GM18502 (cell line): Measurements from ENCODE around the gene TCF3.
"Not testable (repeated sequence)": the region's sequence is repeated elsewhere in the genome, so short reads cannot be mapped to it uniquely, and the experiment has no call there.

Experiments used
- ATAC-seq: cut with Tn5 transposase; IDR thresholded peaks from one replicate; pipeline ENCODE4 v1.9.1; 2021; ENCODE audit warnings: mild to moderate bottlenecking; ENCODE audit not compliant: unreplicated experiment, poor library complexity

The TCF3 gene

DNA sequence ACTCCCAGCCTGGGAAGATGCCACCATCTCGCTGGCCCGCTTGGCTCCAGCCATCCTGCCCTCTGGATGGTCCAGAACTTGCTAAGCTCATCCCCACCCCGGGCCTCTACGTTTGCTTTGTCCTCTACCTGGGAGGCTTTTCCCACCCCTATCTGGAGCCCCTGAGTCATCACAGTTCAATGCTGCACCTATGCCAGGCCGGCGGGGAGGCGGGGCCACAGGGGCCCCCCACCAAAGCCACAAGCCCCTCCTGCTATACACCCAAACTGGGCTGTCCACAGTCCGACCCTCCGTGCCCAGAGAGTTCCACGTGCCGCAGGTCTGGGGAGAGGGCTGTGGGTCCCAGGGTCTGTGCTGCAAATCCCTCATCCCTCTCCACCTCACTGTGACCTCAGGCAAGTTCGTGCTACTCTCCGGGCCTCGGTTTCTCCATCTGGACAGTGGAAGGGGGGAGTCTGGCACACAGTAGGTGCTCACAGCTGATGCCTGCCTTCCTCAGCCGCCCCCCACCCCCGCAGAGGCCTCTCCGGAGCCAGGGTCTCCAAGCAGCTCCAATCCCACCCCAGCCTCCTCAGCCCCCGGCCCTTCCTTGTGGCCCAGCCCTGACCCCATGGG is 1.9 kb upstream of the TCF3 start:
- ATAC-seq: no peak

DNA sequence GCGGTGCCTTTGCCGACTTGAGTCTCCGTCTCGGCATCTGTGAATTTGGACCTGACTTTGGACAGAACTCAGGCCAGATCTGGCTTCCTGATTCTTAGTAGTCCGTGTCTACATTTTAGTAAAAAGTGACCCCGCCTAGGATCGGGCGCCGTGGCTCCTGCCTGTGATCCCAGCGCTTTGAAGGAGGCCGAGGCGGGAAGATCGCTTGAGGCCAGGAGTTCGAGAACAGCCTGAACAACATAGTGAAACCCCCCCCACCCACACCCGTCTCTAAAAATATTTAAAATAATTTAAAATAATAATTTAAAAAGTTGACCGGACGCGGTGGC is 849 bp upstream of the TCF3 start:
- ATAC-seq: no peak

DNA sequence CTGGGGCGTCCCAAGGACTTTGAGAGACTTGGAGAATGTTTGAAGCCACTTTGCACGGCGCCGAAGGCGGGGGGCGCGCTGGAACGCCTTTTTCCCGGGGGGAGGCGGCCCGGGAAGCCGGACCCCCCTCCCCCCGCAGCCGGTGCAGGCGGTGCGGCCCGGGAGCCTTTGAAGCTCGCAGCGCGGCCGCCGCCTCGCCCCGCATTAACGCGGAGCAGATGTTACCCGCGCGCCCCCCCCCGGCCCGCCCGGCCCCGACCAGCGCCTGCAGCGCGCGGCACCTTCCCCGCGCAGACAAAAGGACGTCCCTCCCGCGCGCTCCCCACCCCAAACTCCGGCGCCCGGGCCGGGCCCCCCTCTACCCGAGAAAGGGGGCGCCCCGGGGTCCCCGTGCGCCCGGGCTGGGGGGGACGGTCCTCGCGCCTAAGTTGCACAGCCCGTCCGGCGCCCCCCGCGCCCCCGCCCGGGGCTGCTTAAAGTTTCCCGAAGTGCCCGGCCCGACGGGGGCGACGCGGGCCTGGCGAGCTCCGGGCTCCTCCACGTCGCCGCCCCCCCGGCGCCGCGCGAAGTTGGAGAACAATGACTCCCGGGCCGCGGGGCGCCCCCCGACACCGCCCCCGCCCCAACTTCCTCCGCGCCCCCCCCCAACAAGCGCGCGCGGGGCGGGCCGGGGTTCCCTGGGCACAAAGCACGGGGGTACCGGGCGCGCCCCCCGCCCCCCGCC is 685 bp downstream of the TCF3 start:
- no peak for ATAC-seq

DNA sequence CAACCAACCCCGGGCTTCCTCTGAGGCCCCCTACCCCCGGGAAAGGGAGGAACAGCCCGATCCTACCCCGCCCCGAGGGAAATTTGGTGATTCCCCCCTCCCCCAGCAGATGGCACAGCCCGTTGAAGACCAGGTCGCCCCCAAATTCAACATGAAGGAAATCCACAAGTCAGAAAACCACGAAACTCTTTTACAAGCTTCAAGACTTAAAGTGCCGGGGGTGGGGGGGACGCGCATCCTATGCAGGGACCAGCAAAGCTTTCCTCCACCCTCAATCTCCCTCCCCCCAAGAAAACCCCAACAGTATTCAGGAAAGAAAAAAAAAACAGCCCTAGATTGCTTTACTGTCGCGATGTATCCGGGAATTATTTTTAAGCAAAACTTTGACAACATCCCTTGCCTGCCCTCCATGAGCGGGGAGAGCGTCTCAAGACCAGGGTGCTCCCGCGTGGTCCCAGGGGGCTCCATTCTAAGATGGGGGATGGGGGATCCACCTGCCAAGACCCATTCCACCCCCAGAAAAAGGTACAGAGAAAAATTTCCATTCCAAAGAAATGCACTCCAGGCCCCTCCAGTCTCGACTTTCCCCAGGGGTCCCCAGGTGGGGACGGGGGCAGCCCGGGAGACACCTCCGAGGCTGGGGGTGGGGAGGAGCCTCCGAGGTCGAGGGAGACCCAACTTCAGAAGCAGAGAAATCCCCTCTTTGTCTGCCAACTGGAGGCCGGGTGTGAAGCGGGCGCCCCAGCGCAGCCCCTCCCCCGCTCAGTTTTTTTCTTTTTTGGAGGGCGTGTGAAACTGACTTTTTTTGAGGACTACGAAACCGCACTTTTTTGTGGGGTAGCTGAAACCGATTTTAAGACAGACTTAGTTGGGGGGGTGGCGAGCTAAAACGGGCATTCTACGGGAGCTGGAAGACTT is 1.5 kb downstream of the TCF3 start:
- no peak for ATAC-seq

DNA sequence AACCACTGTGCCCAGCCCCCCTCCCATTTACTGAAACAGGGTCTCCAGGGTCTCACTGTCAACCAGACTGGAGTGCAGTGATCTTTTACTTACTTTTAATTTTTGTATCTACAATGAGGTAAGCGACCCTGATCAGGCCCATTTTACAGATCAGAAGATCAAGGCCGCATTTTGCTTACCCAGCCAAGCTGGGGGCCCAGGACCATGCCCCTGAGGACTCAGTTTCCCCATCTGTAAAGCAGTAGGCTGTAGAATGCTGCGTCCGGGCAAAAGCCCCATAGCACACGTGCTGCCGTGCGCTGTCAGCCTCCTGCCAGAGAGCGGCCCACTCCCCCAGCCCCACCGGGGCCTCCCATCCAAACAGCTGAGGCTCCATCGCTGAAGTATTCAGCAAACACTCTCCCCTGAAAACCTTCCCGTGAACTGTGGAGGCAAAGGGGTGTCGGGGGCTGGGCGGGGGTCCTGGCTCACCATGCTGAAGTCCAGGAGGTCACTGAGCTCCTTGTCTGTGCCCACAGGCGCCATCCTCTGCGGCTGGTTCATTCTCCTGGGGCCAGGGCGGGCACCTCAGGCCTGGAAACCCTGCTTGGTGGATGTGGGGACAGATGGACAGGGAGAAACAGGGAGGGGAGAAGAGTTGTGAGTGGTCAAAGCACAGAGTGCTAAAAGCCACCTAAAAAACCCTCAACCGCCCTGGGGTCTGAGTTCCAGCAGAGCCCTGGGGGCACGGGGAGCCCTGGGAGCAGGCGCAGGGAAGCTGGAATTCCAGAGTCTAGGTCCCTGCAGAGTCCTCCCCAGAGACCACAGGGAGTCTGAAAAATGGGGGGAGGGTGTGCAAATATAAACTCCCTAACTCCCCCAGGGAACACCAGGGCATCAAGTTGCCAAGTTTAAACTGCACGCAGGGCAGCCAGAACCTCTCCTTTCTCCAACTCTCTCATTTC is 2.4 kb downstream of the TCF3 start:
- ATAC-seq: no peak

- ATAC-seq: no peak
Measured at GRCh38 chr19:1648920-1649541, 3.4 kb downstream of the TCF3 start.

DNA sequence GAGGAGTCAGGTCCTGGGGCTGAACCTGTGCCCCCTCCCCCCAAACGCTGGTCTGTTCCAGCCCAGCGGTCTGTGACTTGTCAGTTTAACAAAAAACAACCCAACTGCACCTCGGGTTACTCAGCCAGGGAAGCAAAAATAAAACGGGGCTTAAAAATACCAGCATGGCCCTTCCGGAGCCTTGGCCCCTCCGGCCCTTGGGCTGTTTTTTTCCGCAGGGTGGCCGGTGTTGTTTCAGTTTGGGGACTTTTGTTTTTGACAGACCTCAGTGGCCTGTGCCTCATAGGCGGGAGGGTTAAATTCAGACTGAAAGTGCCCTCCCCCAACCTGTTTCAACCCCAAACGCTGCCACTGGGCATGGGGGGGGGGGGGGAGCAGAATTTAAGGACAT is 4.0 kb downstream of the TCF3 start:
- no peak for ATAC-seq

GRCh38 chr19:1647501-1648458 is 4.6 kb downstream of the TCF3 start:
- no peak for ATAC-seq

DNA sequence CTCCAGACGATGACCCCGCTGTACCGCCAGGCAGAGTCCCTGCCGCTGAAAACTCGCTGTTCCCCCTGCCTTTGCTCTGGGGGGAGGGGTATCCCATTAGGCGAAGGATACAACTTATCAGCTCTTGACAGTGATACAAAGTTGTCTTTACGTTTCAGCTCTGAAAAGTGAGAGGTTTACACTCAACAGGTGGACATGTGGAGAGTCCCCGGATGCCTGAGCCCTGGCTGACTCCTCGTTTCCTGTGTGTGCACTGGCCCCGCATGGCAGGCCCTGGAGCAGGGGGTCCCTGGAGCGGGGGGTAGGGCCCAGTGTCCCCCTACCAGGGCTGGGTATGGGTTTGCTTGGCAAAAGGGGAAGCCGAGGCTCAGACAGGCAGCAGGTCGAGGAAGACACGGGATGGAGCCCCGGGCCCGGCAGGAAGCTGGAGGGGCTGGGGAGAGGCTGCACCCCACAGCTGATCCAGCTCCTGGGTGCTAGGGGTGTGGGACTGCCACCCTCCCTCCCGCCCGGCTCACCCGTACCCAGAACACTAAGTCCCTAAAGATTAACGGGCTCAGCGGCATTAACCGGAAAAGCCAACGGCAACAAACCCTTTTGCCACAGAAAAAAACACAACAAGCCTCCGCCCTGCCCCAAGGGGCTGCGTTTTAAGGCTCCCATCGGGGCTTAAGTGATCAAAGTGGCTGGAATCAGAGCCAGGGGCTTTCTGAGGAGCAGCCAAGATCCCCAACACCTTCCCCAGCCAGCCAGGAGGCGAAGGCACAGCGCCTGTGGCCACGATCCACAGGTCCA is 5.6 kb downstream of the TCF3 start:
- ATAC-seq: no peak

- ATAC-seq: no peak
Measured at GRCh38 chr19:1646149-1646548, 6.3 kb downstream of the TCF3 start.

GRCh38 chr19:1645299-1645698 is 7.1 kb downstream of the TCF3 start:
- ATAC-seq: no peak

DNA sequence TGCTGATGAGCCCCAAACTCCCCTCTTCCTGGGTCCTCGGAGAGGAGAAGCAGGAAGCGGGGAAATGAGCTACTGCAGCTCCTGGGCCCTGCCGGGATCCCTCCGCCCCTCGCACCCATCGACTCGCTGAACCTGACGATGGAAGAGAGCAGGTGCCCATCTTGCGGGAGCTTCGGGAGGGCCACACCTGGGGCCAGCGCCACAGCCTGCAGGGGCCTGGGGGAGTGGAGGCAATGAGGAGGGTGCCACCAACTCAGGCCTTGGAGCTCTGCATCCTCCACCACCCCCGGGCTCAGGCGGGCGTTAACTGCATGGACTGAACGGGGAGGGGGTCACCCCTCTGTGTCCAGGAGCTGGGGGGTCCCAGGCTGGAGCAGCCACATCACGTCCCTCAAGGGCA is 8.3 kb downstream of the TCF3 start:
- ATAC-seq: no peak

- ATAC-seq: not testable (repeated sequence)
Measured at GRCh38 chr19:1640893-1641448, 11.4 kb downstream of the TCF3 start.

- no peak for ATAC-seq
Measured at GRCh38 chr19:1636325-1637236, 15.8 kb downstream of the TCF3 start.

DNA sequence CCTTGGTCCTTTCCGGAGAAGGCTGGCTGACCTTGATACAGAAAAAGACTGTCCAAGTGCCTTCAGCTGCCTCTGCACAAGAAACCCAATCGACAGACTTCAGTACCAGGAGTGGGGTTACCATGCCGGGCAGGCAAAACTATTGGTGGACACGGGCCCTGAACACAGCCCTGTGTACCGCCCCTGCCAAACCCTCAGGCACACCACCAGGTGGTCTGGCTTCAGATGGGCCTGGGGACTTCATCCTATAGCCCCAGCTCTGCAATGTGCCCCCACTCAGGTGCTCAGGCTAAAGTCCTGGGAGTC is 17.5 kb downstream of the TCF3 start:
- no peak for ATAC-seq

- ATAC-seq: no peak
Measured at GRCh38 chr19:1634242-1634937, 18.0 kb downstream of the TCF3 start.
